Neural cell (in vitro differentiated cells): ENCODE measurements around the gene RHOF.

Experiments
- EP300 ChIP-seq: fragments of 450-650 bp; conservative IDR thresholded peaks from 2 replicates; pipeline ENCODE4 v1.6.1; 2014; ENCODE audit warnings: antibody characterized with exemption, mild to moderate bottlenecking, moderate library complexity; ENCODE audit not compliant: poor library complexity, severe bottlenecking
- EZH2 ChIP-seq: fragments of 200-600, 300-800 bp; shearing (Covaris generic), sonication (generic); IDR thresholded peaks from 2 replicates; pipeline ENCODE4 v1.6.1; 2014; ENCODE audit warnings: antibody characterized with exemption, low read length, borderline replicate concordance, mild to moderate bottlenecking; ENCODE audit not compliant: insufficient read depth, poor library complexity, severe bottlenecking
- MXI1 ChIP-seq: fragments of 450-650 bp; conservative IDR thresholded peaks from 2 replicates; pipeline ENCODE4 v1.6.1; 2014; ENCODE audit warnings: antibody characterized with exemption, mild to moderate bottlenecking; ENCODE audit not compliant: poor library complexity, severe bottlenecking
- POLR2AphosphoS5 ChIP-seq: IDR thresholded peaks from 2 replicates; pipeline ENCODE4 v1.6.1; 2012
- RAD21 ChIP-seq: fragments of 450-650 bp; conservative IDR thresholded peaks from 2 replicates; pipeline ENCODE4 v1.6.1; 2014; ENCODE audit warnings: antibody characterized with exemption, mild to moderate bottlenecking, moderate library complexity
- TAF1 ChIP-seq: IDR thresholded peaks from 2 replicates; pipeline ENCODE4 v1.6.1; 2012; ENCODE audit warnings: low read depth
- TF ChIP-seq, protein P1 (sequence below): fragments of 450-650 bp; IDR thresholded peaks from 2 replicates; pipeline ENCODE4 v1.5.1; 2014; ENCODE audit warnings: antibody characterized with exemption, mild to moderate bottlenecking, moderate library complexity; ENCODE audit not compliant: poor library complexity, severe bottlenecking

- TF ChIP-seq, protein P1, sequence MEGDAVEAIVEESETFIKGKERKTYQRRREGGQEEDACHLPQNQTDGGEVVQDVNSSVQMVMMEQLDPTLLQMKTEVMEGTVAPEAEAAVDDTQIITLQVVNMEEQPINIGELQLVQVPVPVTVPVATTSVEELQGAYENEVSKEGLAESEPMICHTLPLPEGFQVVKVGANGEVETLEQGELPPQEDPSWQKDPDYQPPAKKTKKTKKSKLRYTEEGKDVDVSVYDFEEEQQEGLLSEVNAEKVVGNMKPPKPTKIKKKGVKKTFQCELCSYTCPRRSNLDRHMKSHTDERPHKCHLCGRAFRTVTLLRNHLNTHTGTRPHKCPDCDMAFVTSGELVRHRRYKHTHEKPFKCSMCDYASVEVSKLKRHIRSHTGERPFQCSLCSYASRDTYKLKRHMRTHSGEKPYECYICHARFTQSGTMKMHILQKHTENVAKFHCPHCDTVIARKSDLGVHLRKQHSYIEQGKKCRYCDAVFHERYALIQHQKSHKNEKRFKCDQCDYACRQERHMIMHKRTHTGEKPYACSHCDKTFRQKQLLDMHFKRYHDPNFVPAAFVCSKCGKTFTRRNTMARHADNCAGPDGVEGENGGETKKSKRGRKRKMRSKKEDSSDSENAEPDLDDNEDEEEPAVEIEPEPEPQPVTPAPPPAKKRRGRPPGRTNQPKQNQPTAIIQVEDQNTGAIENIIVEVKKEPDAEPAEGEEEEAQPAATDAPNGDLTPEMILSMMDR, result no peak
- TF ChIP-seq TAF1 (no peak), RAD21 (no peak), MXI1 (no peak), EP300 (no peak), POLR2AphosphoS5 (no peak), EZH2 (no peak)
These were observed 39.6 kb downstream of the RHOF start for GRCh38 chr12:121753844-121754264.
